HG03159 (cell line): ENCODE data around the gene DISP1.

Experiments
- ATAC-seq: cut with Tn5 transposase; IDR thresholded peaks from one replicate; pipeline ENCODE4 v1.9.1; 2021; ENCODE audit warnings: mild to moderate bottlenecking, moderate library complexity; ENCODE audit not compliant: unreplicated experiment

Gene DISP1

GRCh38 chr1:222861062-222861461, 46.2 kb downstream of the DISP1 start:
- no peak for ATAC-seq
